Effector CD8-positive, alpha-beta T cell (primary cell): ENCODE data around the gene ABHD5.

Source experiments
- DNase-seq: peaks from one replicate; lab custom pipeline; 2025; lab: John Stamatoyannopoulos, UW

The ABHD5 gene

GRCh38 chr3:43685921-43686320, 4.8 kb upstream of the ABHD5 start:
- DNase-seq = no peak

DNA sequence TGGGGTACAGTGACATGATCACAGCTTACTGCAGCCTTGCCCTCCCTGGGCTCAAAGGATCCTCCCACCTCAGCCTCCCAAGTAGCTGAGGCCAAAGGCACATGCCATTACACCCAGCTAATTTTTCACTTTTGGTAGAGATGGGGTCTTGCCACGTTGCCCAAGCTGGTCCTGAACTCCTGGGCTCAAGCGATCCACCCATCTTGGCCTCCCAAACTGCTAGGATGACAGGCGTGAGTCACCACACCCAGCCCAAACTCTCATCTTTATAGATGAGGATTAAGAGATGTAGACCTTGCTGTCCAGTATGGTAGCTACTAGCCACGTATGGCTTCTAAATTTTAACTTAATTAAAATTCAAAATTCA, 4.4 kb upstream of the ABHD5 start:
- DNase-seq = no peak

GRCh38 chr3:43686700-43687498, 3.8 kb upstream of the ABHD5 start:
- DNase-seq = no peak

DNA sequence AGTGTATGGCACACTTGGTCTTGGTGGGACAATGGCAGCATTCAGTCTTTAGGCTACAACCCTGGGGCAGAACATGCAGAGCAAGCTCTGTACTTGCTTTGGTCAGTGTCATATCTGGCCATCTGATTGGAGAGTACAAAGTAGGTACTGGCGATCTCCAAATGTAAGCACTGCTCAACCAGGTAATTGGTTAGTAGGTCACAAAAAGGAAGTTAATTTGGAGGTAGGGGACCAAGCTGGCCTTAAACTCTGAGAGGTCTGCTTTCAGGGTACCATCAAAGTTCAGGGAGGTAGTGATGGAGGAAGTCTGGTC, 3.3 kb upstream of the ABHD5 start:
- DNase-seq = no peak

GRCh38 chr3:43688245-43688650, 2.5 kb upstream of the ABHD5 start:
- no peak for DNase-seq

DNA sequence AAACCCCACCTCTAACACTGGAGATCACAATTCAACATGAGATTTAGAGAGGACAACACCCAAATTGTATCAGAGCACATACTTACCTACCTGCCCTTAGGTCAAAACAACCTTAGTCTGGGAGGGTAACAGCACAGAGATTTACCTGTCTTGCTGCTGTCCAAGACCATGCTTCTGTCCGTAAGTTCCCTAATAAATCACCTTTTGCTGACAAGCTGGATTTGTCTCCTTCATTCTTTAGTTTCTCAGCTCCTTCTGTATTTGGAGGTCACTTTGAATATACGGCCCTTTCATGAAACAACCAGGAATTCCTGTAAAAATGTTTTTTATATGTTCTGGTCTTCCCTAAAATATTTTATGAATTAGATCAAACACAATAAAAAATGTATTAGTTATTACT, 1.6 kb upstream of the ABHD5 start:
- no peak for DNase-seq

DNA sequence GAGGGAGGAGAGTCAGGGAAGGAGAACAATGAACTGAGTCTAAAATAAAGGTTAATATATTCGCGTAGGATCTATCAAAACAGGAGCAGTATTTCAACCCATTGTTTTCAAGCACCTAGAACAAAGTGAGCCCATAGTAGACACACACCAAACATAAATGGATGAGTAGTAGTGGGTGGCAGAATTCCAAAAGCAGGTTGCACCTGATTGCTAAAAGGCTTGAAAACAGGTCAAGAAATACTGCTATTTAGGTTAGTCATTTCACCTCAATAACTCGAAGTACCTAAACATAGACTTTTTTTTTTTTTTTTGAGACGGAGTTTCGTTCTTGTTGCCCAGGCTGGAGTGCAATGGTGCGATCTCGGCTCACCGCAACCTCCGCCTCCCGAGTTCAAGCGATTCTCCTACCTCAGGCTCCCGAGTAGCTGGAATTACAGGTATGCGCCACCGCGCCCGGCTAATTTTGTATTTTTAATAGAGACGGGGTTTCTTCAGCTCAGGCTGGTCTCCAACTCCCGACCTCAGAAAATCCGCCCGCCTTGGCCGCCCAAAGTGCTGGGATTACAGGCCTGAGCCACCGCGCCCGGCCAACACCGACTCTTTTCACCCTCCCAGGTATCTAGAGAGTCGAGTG, 855 bp upstream of the ABHD5 start:
- no peak for DNase-seq

DNA sequence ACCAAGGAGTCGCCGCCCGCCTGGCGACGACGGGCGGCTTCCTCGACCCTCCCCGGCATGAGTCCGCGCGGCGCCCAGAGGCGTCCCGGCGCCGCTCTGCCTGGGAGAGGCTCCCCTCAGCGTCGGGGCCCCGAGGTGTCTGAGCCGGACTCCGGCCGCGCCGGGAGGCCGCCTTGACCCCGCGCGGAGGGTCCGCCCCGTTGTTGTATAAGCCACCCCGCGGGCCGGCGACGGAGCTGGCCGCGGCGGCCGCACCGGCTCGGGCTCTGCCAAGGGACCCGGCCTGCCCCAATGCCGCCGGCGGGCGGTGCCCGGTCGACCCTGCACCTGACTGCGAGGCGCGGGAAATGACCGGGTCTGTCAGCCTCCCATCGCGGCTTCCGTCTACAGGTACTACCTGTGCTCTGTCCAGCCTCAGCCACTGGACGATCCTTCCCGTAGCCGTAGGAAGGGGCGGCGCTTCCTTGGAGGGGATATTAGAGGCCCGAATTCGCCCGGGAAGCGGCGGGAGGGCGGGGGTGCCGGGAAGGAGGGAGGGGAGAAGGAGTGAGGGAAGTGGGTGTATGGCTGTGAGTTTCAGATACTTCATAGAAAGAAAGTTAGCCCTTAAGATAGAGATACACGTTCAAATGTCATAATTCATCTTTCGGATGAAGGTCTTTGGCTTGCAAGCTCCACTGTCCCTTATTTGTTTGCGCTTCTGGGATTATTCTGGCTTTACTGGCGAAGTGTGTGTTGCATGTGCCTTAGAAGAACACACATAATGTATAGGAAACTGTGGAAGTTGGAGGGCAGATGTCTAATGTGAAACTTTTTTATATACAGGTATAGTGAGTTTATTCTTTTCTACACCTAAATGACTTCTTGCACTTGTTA, 620 bp downstream of the ABHD5 start:
- peak; percentile 10 for DNase-seq

- DNase-seq = no peak
Observed at GRCh38 chr3:43692085-43692855, 1.5 kb downstream of the ABHD5 start.

DNA sequence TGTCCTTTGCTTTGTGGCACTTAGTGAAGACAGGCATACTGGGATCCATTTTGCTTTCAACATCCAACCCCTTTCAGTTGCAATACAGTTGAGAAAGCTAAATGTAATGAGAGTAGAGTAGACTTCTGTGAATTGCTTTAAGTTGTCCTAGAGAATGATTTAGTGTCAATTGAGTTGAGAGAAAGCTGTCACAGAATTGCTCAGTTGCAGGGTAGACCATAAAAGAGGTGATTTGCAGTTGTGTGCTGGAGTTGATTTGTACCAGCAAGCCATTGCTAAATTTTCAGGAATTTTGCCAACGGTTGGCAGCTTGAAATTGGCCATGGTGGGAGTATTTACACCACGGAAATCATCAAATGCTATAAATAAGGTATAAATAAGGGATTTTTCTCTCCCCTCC, 2.2 kb downstream of the ABHD5 start:
- no peak for DNase-seq

DNA sequence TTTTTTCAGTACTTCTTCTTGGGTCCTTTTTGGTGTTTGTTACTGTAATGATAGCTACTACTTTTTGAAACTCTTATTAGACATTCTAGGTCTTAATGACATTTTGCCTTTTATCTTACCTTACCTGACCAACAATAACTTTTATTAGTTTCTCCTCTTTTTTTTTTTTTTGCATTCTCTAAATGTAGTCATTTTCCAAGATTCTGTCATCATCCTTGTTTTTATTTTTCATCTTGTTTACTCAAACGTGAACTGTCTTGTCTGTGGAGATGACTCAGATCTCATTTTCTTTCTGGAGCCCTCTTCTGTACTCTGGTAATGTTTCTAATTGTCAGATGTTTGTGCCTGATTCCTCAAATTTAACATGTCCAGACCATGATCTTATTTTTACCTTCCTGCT, 2.9 kb downstream of the ABHD5 start:
- no peak for DNase-seq

DNA sequence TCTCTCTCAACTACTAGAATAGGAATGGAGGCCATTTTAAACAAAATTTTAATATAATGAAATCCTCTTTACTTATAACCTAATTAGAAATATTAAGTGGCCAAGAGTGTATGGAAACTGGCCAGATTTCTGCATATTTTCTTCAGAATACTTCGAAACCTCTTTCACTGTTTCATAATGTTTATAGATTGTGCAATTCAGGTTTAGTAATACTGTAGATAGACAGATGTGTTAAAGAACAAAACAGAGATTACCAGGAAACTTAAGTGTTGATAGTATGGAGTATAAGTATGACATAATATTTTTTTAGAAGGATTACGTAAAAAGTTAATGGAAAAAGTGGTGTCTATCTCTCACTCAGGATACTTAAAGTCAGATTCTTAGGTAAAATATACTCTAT, 4.7 kb downstream of the ABHD5 start:
- DNase-seq = no peak

DNA sequence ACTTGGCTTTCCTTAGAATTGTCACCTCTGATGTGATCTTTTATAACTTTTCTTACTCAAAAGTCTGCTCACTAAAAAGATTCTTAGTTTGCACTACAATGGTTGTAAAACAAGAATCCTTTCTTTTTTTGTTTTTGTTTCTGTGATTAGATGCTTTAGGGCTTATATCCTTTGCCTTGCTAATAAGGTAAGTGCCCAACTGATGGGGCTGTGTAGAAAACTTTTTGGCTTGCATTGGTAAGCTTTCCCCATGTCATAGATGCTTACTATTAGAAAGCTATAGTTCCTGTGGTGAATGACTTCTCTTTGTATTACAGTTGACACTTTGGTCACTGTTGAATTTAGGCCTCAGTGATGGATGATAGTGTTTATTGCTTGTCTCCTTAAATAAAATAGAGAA, 5.1 kb downstream of the ABHD5 start:
- DNase-seq = no peak

DNA sequence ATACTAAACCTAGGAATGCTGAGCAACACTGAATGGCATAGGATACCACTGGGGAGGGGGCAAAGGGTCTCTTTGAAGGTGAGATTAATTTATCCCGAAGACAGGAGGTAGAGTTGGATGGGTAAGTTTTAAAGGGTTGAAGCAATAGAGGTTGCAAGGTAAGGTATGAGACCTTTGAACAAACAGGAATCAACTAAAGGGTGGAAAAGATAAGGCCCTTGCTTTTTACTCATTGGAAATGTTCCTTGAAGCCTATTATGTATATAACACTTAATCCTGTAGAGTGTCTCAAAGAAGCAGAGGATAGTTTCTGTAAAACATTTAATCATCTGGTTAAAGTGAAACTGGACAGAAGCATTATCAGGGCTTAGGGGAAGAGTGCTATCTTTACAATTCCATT, 5.7 kb downstream of the ABHD5 start:
- no peak for DNase-seq

DNA sequence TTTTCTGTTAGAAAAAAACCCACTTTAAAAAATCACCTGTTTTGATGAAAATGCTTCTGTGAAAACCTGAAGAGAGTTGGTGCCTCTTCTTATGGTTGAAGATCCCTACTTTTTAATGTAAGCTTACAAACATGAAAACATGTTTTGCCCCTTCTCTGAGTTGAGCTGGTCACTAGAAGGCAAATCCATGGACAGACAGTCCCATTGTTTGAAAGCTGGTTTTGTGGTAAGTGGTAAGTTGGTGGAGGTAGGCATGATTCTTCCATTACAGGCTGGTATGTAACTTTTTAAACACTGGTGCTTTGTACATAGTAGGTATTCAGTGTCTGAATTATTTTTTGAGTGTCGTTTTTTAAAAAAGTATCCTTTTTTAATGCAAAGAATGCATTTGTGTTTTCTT, 6.1 kb downstream of the ABHD5 start:
- DNase-seq = no peak

- DNase-seq = no peak
Observed at GRCh38 chr3:43699864-43700263, 9.1 kb downstream of the ABHD5 start.

DNA sequence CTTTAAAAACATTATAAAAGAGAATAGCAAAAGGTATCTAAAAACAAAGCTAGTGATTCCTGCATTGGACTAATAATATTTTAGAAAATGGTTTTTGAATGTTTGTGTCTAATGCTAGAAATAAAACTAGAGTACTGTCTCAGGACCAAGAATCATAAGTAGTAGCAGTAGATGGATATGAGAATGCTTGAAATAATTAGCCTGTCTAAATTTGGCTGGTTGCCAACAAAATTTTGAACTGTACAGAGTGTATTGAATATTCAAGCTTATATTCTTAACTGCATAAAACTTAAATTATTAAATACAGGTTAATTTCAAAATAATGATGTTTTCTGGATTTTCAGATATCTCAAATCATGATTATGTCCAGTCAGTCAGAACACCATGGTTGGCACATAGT, 14.0 kb downstream of the ABHD5 start:
- DNase-seq = no peak

- no peak for DNase-seq
Observed at GRCh38 chr3:43706342-43706741, 15.6 kb downstream of the ABHD5 start.

GRCh38 chr3:43707266-43707665, 16.5 kb downstream of the ABHD5 start:
- DNase-seq = no peak

DNA sequence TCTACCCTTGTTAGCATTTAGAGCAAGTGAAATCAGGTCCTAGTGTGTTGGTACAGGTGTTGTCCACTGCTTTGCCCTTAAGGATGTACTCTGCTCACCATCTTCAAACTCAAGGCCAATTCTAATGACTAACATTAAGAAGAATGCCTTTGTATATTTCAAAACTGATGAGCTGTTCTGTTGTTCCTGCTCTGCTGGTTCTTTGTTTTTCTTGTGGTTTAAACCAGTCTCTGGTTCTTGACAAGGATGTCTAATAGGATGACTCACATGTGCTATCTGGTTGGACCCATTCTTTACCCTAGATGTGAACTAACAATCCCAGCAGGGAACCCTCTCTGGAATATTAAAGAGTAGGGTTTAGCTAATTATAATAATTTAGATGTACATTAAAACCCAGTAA, 17.3 kb downstream of the ABHD5 start:
- no peak for DNase-seq

DNA sequence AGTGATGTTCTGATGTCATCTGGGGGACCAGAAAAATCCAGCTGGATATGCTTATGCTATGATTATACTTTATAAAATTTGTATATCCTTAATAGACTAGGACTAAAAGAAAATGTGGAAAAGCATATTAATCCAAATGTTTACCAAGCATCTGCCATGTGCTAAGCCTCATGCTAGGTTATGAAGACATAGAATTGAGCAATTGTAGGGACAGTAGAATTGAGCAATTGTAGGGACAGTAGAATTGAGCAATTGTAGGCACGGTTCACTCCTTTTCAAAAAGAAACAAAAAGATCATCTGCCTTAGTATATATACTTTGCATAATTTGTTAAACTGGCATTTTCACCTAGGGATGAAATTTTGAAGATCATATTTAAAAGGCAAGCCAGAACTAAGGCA, 18.3 kb downstream of the ABHD5 start:
- no peak for DNase-seq

GRCh38 chr3:43710607-43711006, 19.9 kb downstream of the ABHD5 start:
- DNase-seq = no peak
